T47D (cell line): Measurements from ENCODE around the gene GALR3.
"Not testable (repeated sequence)": the region's sequence is repeated elsewhere in the genome, so short reads cannot be mapped to it uniquely, and the experiment has no call there.

Experiments used
- DNase-seq, 2 experiments: peaks; one replicate each; pipeline versions ENCODE4 v3.0.0 to v3.0.0-alpha.2; 2011 to 2012; ENCODE audit warnings: low read depth in 1 of 2, low spot score in 1 of 2
- JUND ChIP-seq: IDR thresholded peaks from 2 replicates; pipeline ENCODE4 v1.6.1; 2012; ENCODE audit warnings: low read depth
- in situ Hi-C: cut with HindIII; loops from 2 replicates; pipeline ENCODE4 v1.10.0; 2016; ENCODE audit warnings: low sequenced_read_pairs, low pct_unique_long_range_greater_than_20kb

The GALR3 gene

GRCh38 chr22:37794376-37794775 lies 28.8 kb upstream of the GALR3 start:
- DNase-seq, result no peak
- in situ Hi-C loops, result no loop called here
- TF ChIP-seq JUND, result no peak

- no peak for TF ChIP-seq JUND
- in situ Hi-C loops, result no loop called here
- no peak for DNase-seq
Measured at GRCh38 chr22:37796079-37796478, 27.1 kb upstream of the GALR3 start.

GRCh38 chr22:37797259-37797658 lies 25.9 kb upstream of the GALR3 start:
- DNase-seq, in situ Hi-C loops: not testable (repeated sequence)

- in situ Hi-C loops, result no loop called here
- TF ChIP-seq JUND, result no peak
- DNase-seq, result no peak
Measured at GRCh38 chr22:37797874-37798500, 25.2 kb upstream of the GALR3 start.

- DNase-seq, in situ Hi-C loops: not testable (repeated sequence)
Measured at GRCh38 chr22:37799979-37800378, 23.2 kb upstream of the GALR3 start.

GRCh38 chr22:37801946-37802309 lies 21.3 kb upstream of the GALR3 start:
- peak in 1 of 2 experiments; percentile 54 for DNase-seq
- TF ChIP-seq JUND, result no peak

GRCh38 chr22:37802310-37803194 lies 20.6 kb upstream of the GALR3 start:
- no peak for TF ChIP-seq JUND
- in situ Hi-C loops, result no loop called here
- peak in 1 of 2 experiments; percentile 56 for DNase-seq

More at GRCh38 chr22:37801946-37802309, 21.3 kb upstream of the GALR3 start:
- in situ Hi-C loops, result no loop called here

GRCh38 chr22:37803195-37803638 lies 20.0 kb upstream of the GALR3 start:
- no peak for DNase-seq
- no peak for TF ChIP-seq JUND
- in situ Hi-C loops, result no loop called here

- no peak for TF ChIP-seq JUND
- no peak for DNase-seq
- in situ Hi-C loops, result no loop called here
Measured at GRCh38 chr22:37803639-37804351, 19.4 kb upstream of the GALR3 start.

- in situ Hi-C loops, result no loop called here
- no peak for TF ChIP-seq JUND
Measured at GRCh38 chr22:37804352-37804880, 18.8 kb upstream of the GALR3 start.

GRCh38 chr22:37804881-37805809 lies 18.0 kb upstream of the GALR3 start:
- peak; percentile 77 to 91 for DNase-seq
- in situ Hi-C loops, result no loop called here
- TF ChIP-seq JUND, result no peak

More at GRCh38 chr22:37804352-37804880, 18.8 kb upstream of the GALR3 start:
- DNase-seq, result no peak
